Karpas-422 (cell line): ENCODE data around the gene RASAL1. TPM values are rescaled to one million over a fixed set of nuclear protein-coding genes. Genes with fewer than 3 reads are reported as not detected.

Experiments used
- DNase-seq: peaks from one replicate; pipeline ENCODE4 v3.0.0-alpha.2; 2015
- H2AFZ ChIP-seq: fragments of 200-600 bp; sonication (generic); 2 replicates; pipeline ENCODE4 v1.6.1; 2014; ENCODE audit warnings: antibody characterized with exemption, low read length, mixed read lengths
- H3K27ac ChIP-seq: fragments of 200-600 bp; sonication (generic); 2 replicates; pipeline ENCODE4 v1.5.1; 2014; ENCODE audit warnings: mild to moderate bottlenecking, low read length, moderate library complexity
- H3K27me3 ChIP-seq: fragments of 200-600 bp; sonication (generic); 2 replicates; pipeline ENCODE4 v1.6.1; 2014; ENCODE audit warnings: low read length, mixed read lengths
- H3K36me3 ChIP-seq: fragments of 200-600 bp; sonication (generic); 2 replicates; pipeline ENCODE4 v1.6.1; 2014; ENCODE audit warnings: low read length, mixed read lengths; ENCODE audit not compliant: insufficient read depth
- H3K4me1 ChIP-seq: fragments of 200-600 bp; sonication (generic); 2 replicates; pipeline ENCODE4 v1.6.1; 2014; ENCODE audit warnings: mild to moderate bottlenecking, low read length, mixed read lengths
- H3K4me2 ChIP-seq: fragments of 200-600 bp; sonication (generic); 2 replicates; pipeline ENCODE4 v1.6.1; 2014; ENCODE audit warnings: low read length, low read depth, mild to moderate bottlenecking; ENCODE audit not compliant: poor library complexity, severe bottlenecking
- H3K4me3 ChIP-seq: fragments of 200-600 bp; sonication (generic); 2 replicates; pipeline ENCODE4 v1.5.1; 2014; ENCODE audit warnings: mild to moderate bottlenecking, antibody characterized with exemption, low read length, mixed read lengths
- H3K79me2 ChIP-seq: fragments of 200-600 bp; sonication (generic); 2 replicates; pipeline ENCODE4 v1.6.1; 2014; ENCODE audit warnings: mild to moderate bottlenecking, low read length, mixed read lengths
- H3K9ac ChIP-seq: fragments of 200-600 bp; sonication (generic); 2 replicates; pipeline ENCODE4 v1.6.0; 2014; ENCODE audit warnings: low read length
- H3K9me2 ChIP-seq: fragments of 200-600 bp; sonication (generic), shearing (Covaris generic); replicated peaks from 2 replicates; pipeline ENCODE4 v1.6.0; 2014; ENCODE audit warnings: mild to moderate bottlenecking, low read length, moderate library complexity; ENCODE audit not compliant: insufficient read depth
- H3K9me3 ChIP-seq: fragments of 300-700, 200-600 bp; sonication (generic); 2 replicates; pipeline ENCODE4 v1.6.1; 2014; ENCODE audit warnings: low read length, mixed read lengths
- H4K20me1 ChIP-seq: fragments of 200-600 bp; sonication (generic); 2 replicates; pipeline ENCODE4 v1.6.1; 2014; ENCODE audit warnings: mild to moderate bottlenecking, antibody characterized with exemption, low read length, low read depth; ENCODE audit not compliant: insufficient read depth
- total RNA-seq: library from RNA; depleted of rRNA; stranded (reverse); fragments of >200 nt; shearing (Covaris generic); gene quantifications from 2 replicates; pipeline ENCODE4 v1.2.3, GENCODE V29; 2014; ENCODE audit warnings: low replicate concordance; rRNA removed

RASAL1 gene
- total RNA-seq = 3.3 and 3.4 TPM in 2 replicates

GRCh38 chr12:113135178-113136127, at the start of gene RASAL1:
Gene RASAL1, minus strand, starts transcription at chr12:113135761. Its CDS starts 299 bp downstream, at chr12:113135462.
- Histone ChIP-seq H3K27me3 (no peaks in the 10 kb centered on the region), H3K4me1 (peaks cover 47% of the 10 kb centered on the region), H3K9ac (peak within 1 kb of the TSS; percentile 63), H3K4me2 (peak within 1 kb of the TSS; percentile 80), H4K20me1 (no peaks in the 10 kb centered on the region), H3K4me3 (peak within 1 kb of the TSS; percentile 62), H3K36me3 (no peaks in the 10 kb centered on the region), H3K27ac (no peak within 1 kb of the TSS), H3K9me3 (no peaks in the 10 kb centered on the region), H3K79me2 (no peaks in the 10 kb centered on the region), H3K9me2 (no peaks in the 10 kb centered on the region), H2AFZ (peak within 1 kb of the TSS; percentile 90; the same call in 1 of the 2 replicates)
- peak; percentile 96 for DNase-seq

GRCh38 chr12:113184900-113185179, 49.3 kb upstream of the RASAL1 start:
- peak overlapping the region; percentile 85 for H3K27ac ChIP-seq
- DNase-seq = peak; percentile 96
- H3K9me3 ChIP-seq = no peaks in the 10 kb centered on the region
- H3K79me2 ChIP-seq = peaks cover 68% of the 10 kb centered on the region
- no peaks in the 10 kb centered on the region for H3K27me3 ChIP-seq
- H3K36me3 ChIP-seq = peaks cover 24% of the 10 kb centered on the region
- H3K9ac ChIP-seq = peak overlapping the region; percentile 96
- peak overlapping the region; percentile 51; the same call in 1 of the 2 replicates for H2AFZ ChIP-seq
- no peaks in the 10 kb centered on the region for H3K9me2 ChIP-seq
- peaks cover 32% of the 10 kb centered on the region for H3K4me1 ChIP-seq
- H3K4me2 ChIP-seq = peak overlapping the region; percentile 82
- H3K4me3 ChIP-seq = peak overlapping the region; percentile 92
- peaks cover 9% of the 10 kb centered on the region; the same call in 1 of the 2 replicates for H4K20me1 ChIP-seq

- H3K4me1 ChIP-seq = peaks cover 32% of the 10 kb centered on the region
- no peaks in the 10 kb centered on the region for H3K27me3 ChIP-seq
- peak overlapping the region; percentile 85 for H3K27ac ChIP-seq
- H3K9ac ChIP-seq = peak overlapping the region; percentile 96
- peak overlapping the region; percentile 82 for H3K4me2 ChIP-seq
- no peak for DNase-seq
- peaks cover 68% of the 10 kb centered on the region for H3K79me2 ChIP-seq
- peaks cover 9% of the 10 kb centered on the region; the same call in 1 of the 2 replicates for H4K20me1 ChIP-seq
- H3K36me3 ChIP-seq = peaks cover 28% of the 10 kb centered on the region
- H3K4me3 ChIP-seq = peak overlapping the region; percentile 92
- no peak overlapping the region for H2AFZ ChIP-seq
- H3K9me2 ChIP-seq = no peaks in the 10 kb centered on the region
- H3K9me3 ChIP-seq = no peaks in the 10 kb centered on the region
These were observed 48.7 kb upstream of the RASAL1 start for GRCh38 chr12:113184098-113184899.

GRCh38 chr12:113183030-113183589, 47.5 kb upstream of the RASAL1 start:
- peaks cover 36% of the 10 kb centered on the region for H3K36me3 ChIP-seq
- no peak overlapping the region for H2AFZ ChIP-seq
- H3K4me2 ChIP-seq = peak overlapping the region; percentile 82
- H3K9me3 ChIP-seq = no peaks in the 10 kb centered on the region
- H3K4me3 ChIP-seq = peak overlapping the region; percentile 92; the same call in 1 of the 2 replicates
- peaks cover 9% of the 10 kb centered on the region; the same call in 1 of the 2 replicates for H4K20me1 ChIP-seq
- H3K4me1 ChIP-seq = peaks cover 32% of the 10 kb centered on the region
- no peaks in the 10 kb centered on the region for H3K9me2 ChIP-seq
- DNase-seq = no peak
- H3K79me2 ChIP-seq = peaks cover 68% of the 10 kb centered on the region
- H3K9ac ChIP-seq = peak overlapping the region; percentile 96; the same call in 1 of the 2 replicates
- H3K27ac ChIP-seq = no peak overlapping the region
- no peaks in the 10 kb centered on the region for H3K27me3 ChIP-seq

- H3K9me3 ChIP-seq = no peaks in the 10 kb centered on the region
- H3K27ac ChIP-seq = no peak overlapping the region
- peaks cover 25% of the 10 kb centered on the region for H3K4me1 ChIP-seq
- no peak for DNase-seq
- peaks cover 47% of the 10 kb centered on the region for H3K36me3 ChIP-seq
- H3K4me3 ChIP-seq = no peak overlapping the region
- no peaks in the 10 kb centered on the region for H3K27me3 ChIP-seq
- H4K20me1 ChIP-seq = peaks cover 9% of the 10 kb centered on the region; the same call in 1 of the 2 replicates
- H2AFZ ChIP-seq = no peak overlapping the region
- no peak overlapping the region for H3K4me2 ChIP-seq
- peaks cover 60% of the 10 kb centered on the region for H3K79me2 ChIP-seq
- no peaks in the 10 kb centered on the region for H3K9me2 ChIP-seq
- no peak overlapping the region for H3K9ac ChIP-seq
These were observed 46.4 kb upstream of the RASAL1 start for GRCh38 chr12:113181975-113182374.

- H3K36me3 ChIP-seq = peaks cover 52% of the 10 kb centered on the region
- no peak overlapping the region for H3K27ac ChIP-seq
- H3K9me3 ChIP-seq = no peaks in the 10 kb centered on the region
- no peak for DNase-seq
- peaks cover 44% of the 10 kb centered on the region for H3K79me2 ChIP-seq
- H2AFZ ChIP-seq = no peak overlapping the region
- no peak overlapping the region for H3K9ac ChIP-seq
- peaks cover 9% of the 10 kb centered on the region; the same call in 1 of the 2 replicates for H4K20me1 ChIP-seq
- no peak overlapping the region for H3K4me2 ChIP-seq
- H3K4me1 ChIP-seq = peaks cover 13% of the 10 kb centered on the region
- H3K9me2 ChIP-seq = no peaks in the 10 kb centered on the region
- no peaks in the 10 kb centered on the region for H3K27me3 ChIP-seq
- no peak overlapping the region for H3K4me3 ChIP-seq
These were observed 44.8 kb upstream of the RASAL1 start for GRCh38 chr12:113180333-113180732.

- H3K9me3 ChIP-seq = no peaks in the 10 kb centered on the region
- H3K9me2 ChIP-seq = no peaks in the 10 kb centered on the region
- peaks cover 58% of the 10 kb centered on the region for H3K36me3 ChIP-seq
- H3K27me3 ChIP-seq = no peaks in the 10 kb centered on the region
- H3K27ac ChIP-seq = no peak overlapping the region
- H4K20me1 ChIP-seq = peaks cover 11% of the 10 kb centered on the region; the same call in 1 of the 2 replicates
- peaks cover 10% of the 10 kb centered on the region for H3K4me1 ChIP-seq
- H2AFZ ChIP-seq = no peak overlapping the region
- no peak overlapping the region for H3K4me3 ChIP-seq
- peaks cover 40% of the 10 kb centered on the region for H3K79me2 ChIP-seq
- DNase-seq = no peak
- H3K9ac ChIP-seq = no peak overlapping the region
- no peak overlapping the region for H3K4me2 ChIP-seq
These were observed 43.5 kb upstream of the RASAL1 start for GRCh38 chr12:113179023-113179422.
